ENCODE measurements around the gene ATP4B. TPM values are rescaled to one million over a fixed set of nuclear protein-coding genes. Genes with fewer than 3 reads are reported as not detected.

The ATP4B gene
- total RNA-seq, result not detected in 2 replicates

- no peak within 1 kb of the TSS for H3K4me3 ChIP-seq (ENCODE audit: low read depth, low read length)
- TF ChIP-seq CTCF (IDR thresholded peaks at IDR 0.05; ENCODE audit: insufficient read depth, low read depth, low read length), result no peak
- no peak for DNase-seq (ENCODE audit: low read depth)
Observed at GRCh38 chr13:113657851-113658741, at the start of gene ATP4B. Gene ATP4B (minus strand): TSS chr13:113658198. CDS start chr13:113658144, 54 bp downstream.

- TF ChIP-seq CTCF (IDR thresholded peaks at IDR 0.05; ENCODE audit: insufficient read depth, low read depth, low read length), result no peak
- no peak overlapping the region for H3K4me3 ChIP-seq (ENCODE audit: low read depth, low read length)
- no peak for DNase-seq (ENCODE audit: low read depth)
Observed at GRCh38 chr13:113672002-113672651, 14.1 kb upstream of the ATP4B start.

- no peak for TF ChIP-seq CTCF (IDR thresholded peaks at IDR 0.05; ENCODE audit: insufficient read depth, low read depth, low read length)
- no peak overlapping the region for H3K4me3 ChIP-seq (ENCODE audit: low read depth, low read length)
- DNase-seq (ENCODE audit: low read depth), result no peak
Observed at GRCh38 chr13:113671066-113672001, 13.3 kb upstream of the ATP4B start.

- H3K4me3 ChIP-seq (ENCODE audit: low read depth, low read length), result no peak overlapping the region
- TF ChIP-seq CTCF (IDR thresholded peaks at IDR 0.05; ENCODE audit: insufficient read depth, low read depth, low read length), result no peak
- no peak for DNase-seq (ENCODE audit: low read depth)
Observed at GRCh38 chr13:113670541-113670940, 12.5 kb upstream of the ATP4B start.

- H3K4me3 ChIP-seq (ENCODE audit: low read depth, low read length), result no peak overlapping the region
- TF ChIP-seq CTCF (IDR thresholded peaks at IDR 0.05; ENCODE audit: insufficient read depth, low read depth, low read length), result no peak
- DNase-seq (ENCODE audit: low read depth), result no peak
Observed at GRCh38 chr13:113669755-113670341, 11.8 kb upstream of the ATP4B start.

GRCh38 chr13:113669231-113669754 is 11.3 kb upstream of the ATP4B start:
- H3K4me3 ChIP-seq (ENCODE audit: low read depth, low read length), result no peak overlapping the region
- no peak for TF ChIP-seq CTCF (IDR thresholded peaks at IDR 0.05; ENCODE audit: insufficient read depth, low read depth, low read length)
- DNase-seq (ENCODE audit: low read depth), result no peak

Measured in fibroblast of villous mesenchyme (primary cell).